NCI-H526 (cell line): ENCODE measurements around the gene TBL1XR1.
"Not testable (repeated sequence)": the region's sequence is repeated elsewhere in the genome, so short reads cannot be mapped to it uniquely, and the experiment has no call there.

Experiments used
- DNase-seq, 2 experiments: peaks; one replicate each; lab custom pipeline; 2025; lab: John Stamatoyannopoulos, UW

Gene TBL1XR1

GRCh38 chr3:177182352-177182751, 14.9 kb downstream of the TBL1XR1 start:
- DNase-seq, result no peak

DNA sequence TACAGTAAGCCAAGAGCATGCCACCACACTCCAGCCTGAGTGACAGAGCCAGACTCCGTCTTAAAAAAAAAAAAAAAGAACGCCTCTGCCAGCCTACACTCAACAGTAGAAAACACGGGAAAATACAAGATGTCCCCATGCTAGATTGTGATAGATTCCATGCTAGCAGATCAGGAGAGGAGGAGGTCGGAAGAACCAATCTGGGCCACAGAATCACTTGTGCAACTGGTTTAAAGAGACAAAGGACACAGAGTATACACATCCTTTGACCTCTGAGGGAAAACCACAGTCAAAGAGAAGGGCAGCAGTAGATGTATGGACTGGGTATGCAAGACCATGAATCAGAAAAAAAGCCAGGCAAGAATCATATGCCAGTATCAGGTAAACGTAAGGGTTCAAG, 15.9 kb downstream of the TBL1XR1 start:
- no peak for DNase-seq

- no peak for DNase-seq
Observed at GRCh38 chr3:177180506-177180905, 16.8 kb downstream of the TBL1XR1 start.

- no peak for DNase-seq
Observed at GRCh38 chr3:177179281-177180067, 17.8 kb downstream of the TBL1XR1 start.

GRCh38 chr3:177177749-177178221, 19.5 kb downstream of the TBL1XR1 start:
- DNase-seq, result no peak

DNA sequence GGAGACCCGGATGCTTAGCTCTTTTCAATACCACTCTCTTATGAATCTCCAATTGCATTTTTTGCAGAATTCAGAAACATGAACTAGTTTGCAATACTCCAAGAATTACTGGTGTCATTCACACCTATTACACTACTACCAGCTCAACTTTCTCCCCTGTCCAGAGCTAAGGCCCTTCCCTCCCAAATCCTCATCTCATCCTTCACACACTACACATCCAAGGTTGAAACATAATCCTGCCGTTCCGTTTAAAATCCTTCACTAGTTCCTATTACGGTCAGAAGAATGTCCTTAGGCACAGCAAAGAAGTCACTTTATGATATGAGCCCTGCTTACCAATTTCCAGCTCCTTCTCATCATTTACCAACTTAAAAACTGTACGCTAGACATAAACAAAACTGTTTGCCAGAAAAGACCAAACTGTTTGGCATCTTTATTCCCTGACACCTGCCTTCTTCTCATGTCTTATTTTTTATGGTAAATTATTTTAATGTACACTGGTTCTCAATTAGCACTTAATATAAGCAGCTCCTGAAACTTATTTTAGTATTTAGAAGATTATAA, 22.6 kb downstream of the TBL1XR1 start:
- DNase-seq, result no peak

DNA sequence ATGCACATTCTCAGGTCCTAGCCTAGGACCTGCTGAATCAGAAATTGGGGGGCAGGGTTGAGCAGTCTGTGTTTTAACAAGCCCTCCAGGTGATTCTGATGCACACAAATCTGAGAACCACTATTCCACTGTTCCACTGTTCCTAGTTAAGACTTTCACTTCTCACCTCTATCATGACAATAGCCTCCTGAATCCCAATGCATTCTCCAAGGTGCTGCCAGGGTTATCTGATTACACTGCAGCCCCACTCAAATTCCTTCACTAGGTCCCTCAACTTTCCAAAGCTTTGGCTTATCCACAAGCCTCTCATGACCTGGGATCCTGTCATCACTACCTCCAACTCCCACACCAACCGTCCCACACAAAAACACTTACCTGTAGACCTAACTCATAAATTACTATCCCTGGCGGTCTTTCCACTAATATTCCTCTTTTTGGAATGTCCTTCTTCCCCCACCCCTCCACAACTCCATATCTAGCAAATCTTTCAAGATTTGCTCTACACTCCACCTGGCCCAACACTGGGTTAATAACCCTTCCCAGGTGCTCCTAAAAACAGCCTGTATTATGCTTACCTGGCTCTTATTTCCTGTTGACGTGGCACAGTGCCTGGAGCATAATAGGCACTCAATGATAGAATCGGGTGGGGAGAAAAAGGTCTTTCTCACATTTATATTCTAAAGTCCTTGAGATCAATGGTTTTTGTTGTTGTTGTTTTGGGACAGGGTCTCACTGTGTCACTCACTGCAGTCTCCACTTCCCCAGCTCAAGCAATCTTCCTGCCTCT, 27.2 kb downstream of the TBL1XR1 start:
- no peak for DNase-seq

DNA sequence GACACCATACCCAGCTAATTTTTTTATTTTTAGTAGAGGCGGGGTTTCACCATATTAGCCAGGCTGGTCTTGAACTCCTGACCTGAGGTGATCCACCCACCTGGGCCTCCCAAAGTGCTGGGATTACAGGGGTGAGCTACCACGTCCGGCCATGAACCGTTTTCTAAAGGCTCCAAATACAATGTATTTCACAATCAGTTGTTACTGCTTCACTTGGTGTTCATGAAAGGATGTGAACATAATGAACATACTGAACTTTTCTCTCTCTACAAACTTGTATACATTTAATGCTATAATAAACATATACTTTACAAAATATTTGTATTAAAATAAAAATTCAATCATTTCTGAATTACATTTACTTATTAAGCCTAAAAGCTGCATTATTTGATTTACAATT, 28.9 kb downstream of the TBL1XR1 start:
- DNase-seq, result no peak

- DNase-seq, result no peak
Observed at GRCh38 chr3:177162742-177163141, 34.5 kb downstream of the TBL1XR1 start.

DNA sequence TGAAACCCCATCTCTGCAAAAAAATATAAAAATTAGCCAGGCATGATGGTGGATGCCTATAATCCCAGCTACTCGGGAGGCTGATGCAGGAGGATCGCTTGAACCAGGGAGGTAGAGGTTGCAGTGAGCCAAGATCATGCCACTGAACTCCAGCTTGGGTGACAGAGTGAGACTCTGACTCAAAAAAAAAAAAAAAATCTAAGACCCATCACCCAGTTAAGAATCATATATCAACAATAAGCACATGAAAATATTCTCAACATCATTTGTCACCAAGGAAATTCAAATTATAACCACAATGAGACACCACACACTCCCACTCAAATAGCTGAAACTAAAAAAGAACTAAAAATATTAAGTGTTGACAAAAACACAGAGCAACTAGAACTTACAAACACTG, 35.7 kb downstream of the TBL1XR1 start:
- DNase-seq, result not testable (repeated sequence)

DNA sequence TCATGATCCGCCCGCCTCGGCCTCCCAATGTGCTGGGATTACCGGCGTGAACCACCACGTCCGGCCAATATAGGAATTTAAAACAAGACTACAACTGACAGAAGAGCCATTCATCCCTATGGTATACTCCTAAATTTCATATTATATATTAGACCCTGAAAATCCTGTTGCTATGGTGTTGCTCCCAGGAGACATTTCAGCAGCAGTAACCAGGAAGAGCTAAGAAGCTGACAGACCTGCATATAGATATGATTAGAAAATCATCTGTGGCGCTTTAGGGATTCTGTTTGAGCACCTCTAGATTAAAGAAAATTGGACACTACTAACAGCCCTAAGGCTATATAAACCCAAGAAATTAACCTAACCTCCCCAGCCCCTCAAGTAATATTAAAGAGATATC, 38.8 kb downstream of the TBL1XR1 start:
- no peak for DNase-seq

DNA sequence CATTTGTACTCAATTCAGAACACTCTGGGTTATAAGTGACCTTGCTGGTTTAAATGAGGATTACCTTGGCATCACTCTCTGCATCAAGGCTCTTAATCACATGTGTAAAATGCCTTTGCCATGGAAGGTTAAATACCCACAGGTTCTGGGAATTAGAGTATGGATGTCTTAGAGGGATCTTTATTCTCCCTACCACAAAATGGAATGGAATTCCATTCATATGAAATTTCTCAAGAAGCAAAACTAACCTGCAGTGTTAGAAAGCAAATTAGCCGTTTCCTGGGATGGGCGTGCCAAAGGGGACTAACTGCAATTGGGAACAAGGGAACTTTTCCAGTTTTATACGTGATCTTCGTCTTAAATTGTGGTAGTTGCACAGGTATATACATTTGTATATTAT, 39.8 kb downstream of the TBL1XR1 start:
- DNase-seq, result peak in 1 of 2 experiments; percentile 61

- no peak for DNase-seq
Observed at GRCh38 chr3:177154733-177155132, 42.5 kb downstream of the TBL1XR1 start.

DNA sequence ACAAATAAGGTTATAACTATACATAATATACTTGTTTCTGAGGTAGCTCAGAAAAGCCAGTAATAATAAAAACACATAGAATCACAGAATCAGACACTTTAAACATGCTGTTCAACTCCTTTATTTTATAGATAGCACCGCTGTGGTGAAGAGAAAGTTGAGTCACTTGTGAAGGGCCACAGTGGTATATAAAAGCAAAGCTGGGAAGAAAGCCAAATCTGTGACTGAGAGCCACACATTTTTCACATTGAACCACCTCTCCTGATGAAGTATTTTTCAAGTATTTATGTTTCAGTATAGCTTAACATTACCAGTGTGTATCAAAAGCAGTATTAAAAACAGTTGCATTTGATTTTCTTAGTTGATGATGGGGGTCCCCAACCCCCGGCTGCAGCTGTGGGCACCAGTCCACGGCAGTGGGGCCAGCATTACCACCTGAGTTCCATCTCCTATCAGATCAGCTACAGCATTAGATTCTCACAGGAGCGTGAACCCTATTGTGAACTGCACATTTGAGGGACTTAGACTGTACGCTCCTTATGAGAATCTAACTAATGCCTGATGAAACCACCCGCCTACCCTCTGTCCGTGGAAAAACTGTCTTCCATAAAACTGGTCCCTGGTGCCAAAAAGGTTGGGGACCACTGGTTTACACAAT, 46.2 kb downstream of the TBL1XR1 start:
- DNase-seq, result no peak

DNA sequence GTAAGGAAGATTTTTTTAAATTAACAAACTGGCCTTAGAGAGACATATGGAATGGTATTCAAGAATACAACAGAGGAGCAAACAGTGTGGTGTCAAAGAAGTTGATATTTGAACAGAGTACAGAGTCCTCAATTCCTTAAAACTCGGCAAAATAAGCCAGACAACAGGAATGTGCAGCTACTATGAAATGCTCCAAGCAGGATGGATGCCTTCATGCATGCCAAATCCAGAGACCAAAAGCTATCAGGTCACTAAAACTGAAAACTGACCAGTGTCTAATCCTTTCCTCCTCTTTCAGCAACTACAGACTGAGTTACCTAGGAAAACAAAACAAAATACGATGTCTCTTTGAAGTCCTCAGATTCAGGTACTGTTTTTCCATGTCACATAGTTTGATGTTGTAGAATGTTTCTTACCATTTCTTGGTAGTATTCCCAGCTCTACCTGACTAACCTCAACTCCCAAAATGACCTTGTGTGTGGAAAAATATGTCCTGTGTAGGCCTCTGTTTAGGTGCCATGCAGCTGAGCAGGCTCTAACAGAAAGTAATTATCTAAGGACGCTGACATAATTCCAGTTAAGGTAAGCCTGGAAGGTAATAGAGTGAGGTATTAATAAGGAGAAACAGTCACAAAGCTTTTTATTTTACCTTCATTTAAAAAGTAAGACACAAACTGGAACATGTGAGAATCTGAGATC, 46.9 kb downstream of the TBL1XR1 start:
- no peak for DNase-seq

DNA sequence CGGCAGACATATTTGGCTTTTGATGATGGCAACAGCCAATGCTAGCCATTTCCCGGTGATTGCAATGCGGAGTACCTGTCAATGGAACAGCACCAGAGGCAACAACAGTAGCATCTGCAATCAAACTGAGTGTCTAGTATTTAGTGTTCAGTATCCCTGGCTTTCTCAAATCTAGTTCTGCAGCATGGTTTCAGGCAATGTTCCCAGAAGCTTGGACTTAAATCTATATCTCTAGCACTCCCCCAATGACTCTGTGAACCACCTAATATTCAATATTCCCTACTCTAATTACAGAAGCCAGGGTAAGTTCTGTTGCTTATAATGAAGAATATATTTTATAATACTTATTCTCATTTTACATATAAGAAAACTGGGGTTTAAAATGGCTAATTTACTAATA, 48.2 kb downstream of the TBL1XR1 start:
- DNase-seq, result no peak

GRCh38 chr3:177147790-177148189, 49.5 kb downstream of the TBL1XR1 start:
- DNase-seq, result no peak

GRCh38 chr3:177146646-177147045, 50.6 kb downstream of the TBL1XR1 start:
- DNase-seq, result no peak

- DNase-seq, result no peak
Observed at GRCh38 chr3:177145954-177146353, 51.3 kb downstream of the TBL1XR1 start.

DNA sequence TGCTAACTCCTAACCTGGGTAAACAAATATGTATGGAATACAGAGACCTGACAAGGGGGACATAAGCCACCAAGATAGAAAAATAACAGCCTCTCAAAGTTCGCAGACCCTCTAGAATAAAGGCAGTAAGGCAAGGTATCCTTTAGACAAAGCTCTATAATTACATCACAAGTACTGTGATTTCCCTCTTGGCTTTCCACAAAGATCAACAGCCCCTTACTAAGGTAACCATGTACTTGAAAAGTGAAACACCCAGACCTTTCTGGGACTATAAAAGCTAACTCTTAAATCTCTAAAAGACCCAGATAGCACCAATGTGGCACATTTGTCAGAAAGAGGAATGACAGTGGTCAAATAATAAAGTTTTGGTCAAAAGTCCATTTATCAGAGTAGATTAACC, 51.9 kb downstream of the TBL1XR1 start:
- no peak for DNase-seq

- no peak for DNase-seq
Observed at GRCh38 chr3:177144922-177145321, 52.4 kb downstream of the TBL1XR1 start.
